ENCODE results near the gene TMEM69.
"Not testable (repeated sequence)": the region's sequence is repeated elsewhere in the genome, so short reads cannot be mapped to it uniquely, and the experiment has no call there.

TMEM69 gene

DNA sequence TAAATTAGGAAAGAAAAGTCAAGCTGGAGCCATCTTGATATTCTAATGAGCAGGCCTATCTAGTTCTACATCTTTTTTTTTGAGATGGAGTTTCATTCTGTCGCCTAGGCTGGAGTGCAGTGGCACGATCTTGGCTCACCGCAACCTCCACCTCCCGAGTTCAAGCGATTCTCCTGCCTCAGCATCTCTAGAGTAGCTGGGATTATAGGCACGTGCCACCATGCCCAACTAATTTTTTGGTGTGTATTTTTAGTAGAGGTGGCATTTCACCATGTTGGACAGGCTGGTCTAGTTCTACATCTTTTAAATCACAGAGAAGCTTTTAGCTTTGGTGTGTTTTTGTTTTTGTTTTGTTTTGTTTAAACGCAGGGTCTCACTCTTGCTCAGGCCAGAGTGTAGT lies 6.8 kb downstream of the TMEM69 start:
- H3K9ac ChIP-seq (ENCODE audit: low read depth in 1 of 2, low read length in 2 of 2) = no peak overlapping the region
- H3K27ac ChIP-seq (ENCODE audit: low read depth in 2 of 2, low read length in 2 of 2) = no peak overlapping the region
- no peak overlapping the region for H3K4me3 ChIP-seq (ENCODE audit: low read length in 2 of 2)
- peaks cover 28 to 49% of the 10 kb centered on the region in 2 donors for H3K36me3 ChIP-seq (ENCODE audit: control insufficient read depth in 2 of 2, insufficient read depth in 2 of 2, low read length in 2 of 2)
- no peaks in the 10 kb centered on the region for H3K4me1 ChIP-seq (ENCODE audit: control insufficient read depth in 2 of 2, insufficient read depth in 2 of 2, low read length in 2 of 2)
- H3K9me3 ChIP-seq (ENCODE audit: control insufficient read depth in 2 of 2, low read length in 2 of 2) = no peaks in the 10 kb centered on the region
- no peaks in the 10 kb centered on the region for H3K27me3 ChIP-seq (ENCODE audit: control insufficient read depth in 2 of 2, insufficient read depth in 2 of 2, low read length in 2 of 2)

GRCh38 chr1:45704637-45705036 lies 16.7 kb downstream of the TMEM69 start:
- Histone ChIP-seq H3K9ac (ENCODE audit: low read depth in 1 of 2, low read length in 2 of 2) (no peak overlapping the region), H3K27ac (ENCODE audit: low read depth in 2 of 2, low read length in 2 of 2) (no peak overlapping the region), H3K27me3 (ENCODE audit: control insufficient read depth in 2 of 2, insufficient read depth in 2 of 2, low read length in 2 of 2) (no peaks in the 10 kb centered on the region), H3K4me1 (ENCODE audit: control insufficient read depth in 2 of 2, insufficient read depth in 2 of 2, low read length in 2 of 2) (no peaks in the 10 kb centered on the region), H3K4me3 (ENCODE audit: low read length in 2 of 2) (no peak overlapping the region), H3K9me3 (ENCODE audit: control insufficient read depth in 2 of 2, low read length in 2 of 2) (no peaks in the 10 kb centered on the region), H3K36me3 (ENCODE audit: control insufficient read depth in 2 of 2, insufficient read depth in 2 of 2, low read length in 2 of 2) (peaks cover 0 to 4% of the 10 kb centered on the region in 2 donors)

- Histone ChIP-seq H3K27me3 (ENCODE audit: control insufficient read depth in 2 of 2, insufficient read depth in 2 of 2, low read length in 2 of 2) (no peaks in the 10 kb centered on the region), H3K4me1 (ENCODE audit: control insufficient read depth in 2 of 2, insufficient read depth in 2 of 2, low read length in 2 of 2) (no peaks in the 10 kb centered on the region), H3K9me3 (ENCODE audit: control insufficient read depth in 2 of 2, low read length in 2 of 2) (no peaks in the 10 kb centered on the region), H3K4me3 (ENCODE audit: low read length in 2 of 2) (no peak overlapping the region), H3K27ac (ENCODE audit: low read depth in 2 of 2, low read length in 2 of 2) (no peak overlapping the region), H3K9ac (ENCODE audit: low read depth in 1 of 2, low read length in 2 of 2) (no peak overlapping the region), H3K36me3 (ENCODE audit: control insufficient read depth in 2 of 2, insufficient read depth in 2 of 2, low read length in 2 of 2) (peaks cover 7 to 18% of the 10 kb centered on the region in 2 donors)
Measured at GRCh38 chr1:45713711-45714110, 25.7 kb downstream of the TMEM69 start.

DNA sequence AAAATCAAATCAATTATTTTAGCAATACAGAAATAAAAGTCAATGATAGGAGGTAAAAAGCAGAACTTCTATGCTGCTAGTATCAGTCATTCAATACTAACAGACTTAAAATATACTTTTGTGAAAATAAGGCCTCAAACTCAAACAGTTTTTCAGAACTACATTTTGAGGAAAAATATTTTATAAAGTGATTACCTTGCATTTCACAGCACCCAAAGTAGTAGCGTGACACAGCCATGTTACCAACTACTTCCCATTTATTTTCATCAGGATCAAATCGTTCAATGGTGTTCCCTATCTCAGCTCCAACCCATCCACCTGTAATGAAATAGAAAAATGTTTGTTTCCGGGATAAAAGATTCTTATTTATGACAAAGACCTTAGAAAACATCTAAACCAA lies 28.7 kb downstream of the TMEM69 start:
- Histone ChIP-seq H3K9ac (ENCODE audit: low read depth in 1 of 2, low read length in 2 of 2) (no peak overlapping the region), H3K27me3 (ENCODE audit: control insufficient read depth in 2 of 2, insufficient read depth in 2 of 2, low read length in 2 of 2) (no peaks in the 10 kb centered on the region), H3K4me3 (ENCODE audit: low read length in 2 of 2) (no peak overlapping the region), H3K9me3 (ENCODE audit: control insufficient read depth in 2 of 2, low read length in 2 of 2) (no peaks in the 10 kb centered on the region), H3K4me1 (ENCODE audit: control insufficient read depth in 2 of 2, insufficient read depth in 2 of 2, low read length in 2 of 2) (no peaks in the 10 kb centered on the region), H3K27ac (ENCODE audit: low read depth in 2 of 2, low read length in 2 of 2) (no peak overlapping the region), H3K36me3 (ENCODE audit: control insufficient read depth in 2 of 2, insufficient read depth in 2 of 2, low read length in 2 of 2) (peaks cover 10 to 16% of the 10 kb centered on the region in 2 donors)

DNA sequence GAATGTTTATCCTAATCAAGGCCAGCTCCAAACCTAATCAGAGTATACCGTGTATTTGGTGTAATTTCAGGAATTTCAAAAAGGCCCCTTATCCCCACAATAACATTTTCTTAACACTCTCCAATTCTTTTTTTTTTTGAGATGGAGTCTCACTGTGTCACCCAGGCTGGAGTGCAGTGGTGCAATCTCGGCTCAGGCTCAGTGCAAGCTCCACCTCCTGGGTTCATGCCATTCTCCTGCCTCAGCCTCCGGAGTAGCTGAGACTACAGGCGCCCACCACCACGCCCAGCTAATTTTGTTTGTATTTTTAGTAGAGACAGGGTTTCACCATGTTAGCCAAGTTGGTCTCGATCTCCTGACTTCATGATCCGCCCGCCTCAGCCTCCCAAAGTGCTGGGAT lies 29.4 kb downstream of the TMEM69 start:
- H3K27ac ChIP-seq (ENCODE audit: low read depth in 2 of 2, low read length in 2 of 2); H3K4me3 ChIP-seq (ENCODE audit: low read length in 2 of 2); H3K27me3 ChIP-seq (ENCODE audit: control insufficient read depth in 2 of 2, insufficient read depth in 2 of 2, low read length in 2 of 2); H3K9ac ChIP-seq (ENCODE audit: low read depth in 1 of 2, low read length in 2 of 2); H3K4me1 ChIP-seq (ENCODE audit: control insufficient read depth in 2 of 2, insufficient read depth in 2 of 2, low read length in 2 of 2); H3K9me3 ChIP-seq (ENCODE audit: control insufficient read depth in 2 of 2, low read length in 2 of 2): not testable (repeated sequence)
- H3K36me3 ChIP-seq (ENCODE audit: control insufficient read depth in 2 of 2, insufficient read depth in 2 of 2, low read length in 2 of 2) = peaks cover 10 to 14% of the 10 kb centered on the region in 2 donors

- H3K9ac ChIP-seq (ENCODE audit: low read depth in 1 of 2, low read length in 2 of 2) = no peak overlapping the region
- H3K4me1 ChIP-seq (ENCODE audit: control insufficient read depth in 2 of 2, insufficient read depth in 2 of 2, low read length in 2 of 2) = no peaks in the 10 kb centered on the region
- no peak overlapping the region for H3K27ac ChIP-seq (ENCODE audit: low read depth in 2 of 2, low read length in 2 of 2)
- no peaks in the 10 kb centered on the region for H3K9me3 ChIP-seq (ENCODE audit: control insufficient read depth in 2 of 2, low read length in 2 of 2)
- no peak overlapping the region for H3K4me3 ChIP-seq (ENCODE audit: low read length in 2 of 2)
- H3K36me3 ChIP-seq (ENCODE audit: control insufficient read depth in 2 of 2, insufficient read depth in 2 of 2, low read length in 2 of 2) = peaks cover 10 to 14% of the 10 kb centered on the region in 2 donors
- H3K27me3 ChIP-seq (ENCODE audit: control insufficient read depth in 2 of 2, insufficient read depth in 2 of 2, low read length in 2 of 2) = no peaks in the 10 kb centered on the region
Measured at GRCh38 chr1:45718289-45718688, 30.3 kb downstream of the TMEM69 start.

GRCh38 chr1:45721207-45721606 lies 33.2 kb downstream of the TMEM69 start:
- Histone ChIP-seq H3K4me1 (ENCODE audit: control insufficient read depth in 2 of 2, insufficient read depth in 2 of 2, low read length in 2 of 2) (no peaks in the 10 kb centered on the region), H3K27me3 (ENCODE audit: control insufficient read depth in 2 of 2, insufficient read depth in 2 of 2, low read length in 2 of 2) (no peaks in the 10 kb centered on the region), H3K27ac (ENCODE audit: low read depth in 2 of 2, low read length in 2 of 2) (no peak overlapping the region)

DNA sequence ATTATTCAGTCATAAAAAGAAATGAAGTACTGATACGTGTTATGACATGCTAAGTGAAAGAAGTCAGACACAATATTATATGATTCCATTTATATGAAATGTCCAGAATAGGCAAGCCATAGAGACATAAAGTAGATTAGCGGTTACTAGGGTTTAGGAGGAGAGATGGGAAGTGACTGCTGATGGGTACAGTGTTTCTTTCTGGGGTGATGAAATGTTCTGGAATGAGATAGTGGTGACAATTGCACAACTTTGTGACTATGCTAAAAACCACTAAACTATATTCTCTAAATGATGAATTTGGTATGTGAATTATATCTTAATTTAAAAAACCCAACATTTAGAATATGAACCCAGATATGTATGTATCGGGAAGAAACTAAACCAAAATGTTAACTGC lies 34.8 kb downstream of the TMEM69 start:
- no peaks in the 10 kb centered on the region for H3K4me1 ChIP-seq (ENCODE audit: control insufficient read depth in 2 of 2, insufficient read depth in 2 of 2, low read length in 2 of 2)
- H3K9ac ChIP-seq (ENCODE audit: low read depth in 1 of 2, low read length in 2 of 2) = no peak overlapping the region
- H3K36me3 ChIP-seq (ENCODE audit: control insufficient read depth in 2 of 2, insufficient read depth in 2 of 2, low read length in 2 of 2) = peaks cover 7 to 9% of the 10 kb centered on the region in 2 donors
- H3K4me3 ChIP-seq (ENCODE audit: low read length in 2 of 2) = no peak overlapping the region
- no peaks in the 10 kb centered on the region for H3K9me3 ChIP-seq (ENCODE audit: control insufficient read depth in 2 of 2, low read length in 2 of 2)
- no peaks in the 10 kb centered on the region for H3K27me3 ChIP-seq (ENCODE audit: control insufficient read depth in 2 of 2, insufficient read depth in 2 of 2, low read length in 2 of 2)
- H3K27ac ChIP-seq (ENCODE audit: low read depth in 2 of 2, low read length in 2 of 2) = no peak overlapping the region

More at GRCh38 chr1:45721207-45721606, 33.2 kb downstream of the TMEM69 start:
- peaks cover 5 to 9% of the 10 kb centered on the region in 2 donors for H3K36me3 ChIP-seq (ENCODE audit: control insufficient read depth in 2 of 2, insufficient read depth in 2 of 2, low read length in 2 of 2)
- no peak overlapping the region for H3K4me3 ChIP-seq (ENCODE audit: low read length in 2 of 2)
- H3K9ac ChIP-seq (ENCODE audit: low read depth in 1 of 2, low read length in 2 of 2) = no peak overlapping the region
- no peaks in the 10 kb centered on the region for H3K9me3 ChIP-seq (ENCODE audit: control insufficient read depth in 2 of 2, low read length in 2 of 2)

DNA sequence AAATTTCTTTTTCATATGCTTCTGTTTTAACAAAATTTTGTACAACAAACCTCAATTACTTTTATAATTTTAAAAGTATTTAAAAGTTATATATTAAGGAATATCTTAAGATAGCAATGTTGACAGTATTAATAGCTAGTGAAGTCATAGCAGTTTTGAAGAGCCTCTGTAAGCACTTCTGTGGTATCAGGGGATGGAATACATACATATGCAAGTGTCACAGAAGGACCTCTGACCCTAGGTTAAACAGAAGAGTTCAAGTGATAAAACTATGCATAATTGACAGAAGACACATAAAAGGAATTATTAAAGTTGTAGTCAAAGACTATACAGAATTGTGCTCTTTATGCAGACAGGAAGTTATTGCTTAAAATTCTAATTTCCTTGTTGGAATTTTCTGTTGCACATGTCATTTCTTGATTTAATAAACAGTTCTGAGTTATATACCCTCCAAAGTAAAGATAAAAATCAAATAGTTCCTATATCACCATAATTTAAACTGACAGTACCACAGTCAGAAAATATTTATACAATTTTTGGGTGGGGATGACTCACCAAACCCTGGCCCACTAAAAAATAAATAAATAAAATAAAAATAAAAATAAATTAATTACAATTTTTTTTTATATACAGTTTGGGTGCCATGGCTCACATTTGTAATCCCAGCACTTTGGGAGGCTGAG lies 35.4 kb downstream of the TMEM69 start:
- H3K36me3 ChIP-seq (ENCODE audit: control insufficient read depth in 2 of 2, insufficient read depth in 2 of 2, low read length in 2 of 2) = peaks cover 5% of the 10 kb centered on the region in 2 donors
- no peak overlapping the region for H3K27ac ChIP-seq (ENCODE audit: low read depth in 2 of 2, low read length in 2 of 2)
- no peaks in the 10 kb centered on the region for H3K4me1 ChIP-seq (ENCODE audit: control insufficient read depth in 2 of 2, insufficient read depth in 2 of 2, low read length in 2 of 2)
- H3K9me3 ChIP-seq (ENCODE audit: control insufficient read depth in 2 of 2, low read length in 2 of 2) = no peaks in the 10 kb centered on the region
- H3K27me3 ChIP-seq (ENCODE audit: control insufficient read depth in 2 of 2, insufficient read depth in 2 of 2, low read length in 2 of 2) = no peaks in the 10 kb centered on the region
- no peak overlapping the region for H3K9ac ChIP-seq (ENCODE audit: low read depth in 1 of 2, low read length in 2 of 2)
- H3K4me3 ChIP-seq (ENCODE audit: low read length in 2 of 2) = no peak overlapping the region

- H3K9me3 ChIP-seq (ENCODE audit: control insufficient read depth in 2 of 2, low read length in 2 of 2); H3K27me3 ChIP-seq (ENCODE audit: control insufficient read depth in 2 of 2, insufficient read depth in 2 of 2, low read length in 2 of 2): not testable (repeated sequence)
Measured at GRCh38 chr1:45726007-45726406, 38.0 kb downstream of the TMEM69 start.

More at GRCh38 chr1:45726007-45726406, 38.0 kb downstream of the TMEM69 start:
- not testable (repeated sequence) for H3K4me3 ChIP-seq (ENCODE audit: low read length in 2 of 2); H3K36me3 ChIP-seq (ENCODE audit: control insufficient read depth in 2 of 2, insufficient read depth in 2 of 2, low read length in 2 of 2); H3K9ac ChIP-seq (ENCODE audit: low read depth in 1 of 2, low read length in 2 of 2); H3K27ac ChIP-seq (ENCODE audit: low read depth in 2 of 2, low read length in 2 of 2); H3K4me1 ChIP-seq (ENCODE audit: control insufficient read depth in 2 of 2, insufficient read depth in 2 of 2, low read length in 2 of 2)

All from mucosa of rectum (tissue), 2 donors.